ENCODE results near the gene SLC9A3.

Gene SLC9A3

DNA sequence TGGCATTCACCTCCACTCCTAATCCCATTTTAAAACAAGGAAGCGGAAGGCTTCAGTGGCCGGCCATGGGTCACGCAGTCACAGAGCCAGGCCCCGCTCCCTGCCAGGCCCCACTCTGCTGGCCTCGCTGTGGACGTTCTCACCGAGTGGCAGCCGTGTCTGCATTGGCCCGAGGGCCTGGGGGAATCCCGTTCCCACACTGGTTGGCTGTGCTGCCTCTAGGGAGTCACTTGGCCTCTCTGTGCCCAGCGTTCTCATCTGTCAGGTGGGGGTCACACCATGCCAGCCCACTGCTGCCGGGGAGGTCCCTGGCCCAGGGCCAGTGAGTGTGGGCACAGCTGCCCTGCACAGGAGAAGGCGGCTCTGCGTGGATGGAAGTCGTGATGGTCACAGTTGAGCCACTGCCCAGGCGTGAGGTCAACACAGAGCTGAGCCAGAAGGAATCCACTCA, 13.4 kb upstream of the SLC9A3 start:
- no peak overlapping the region for H3K27ac ChIP-seq
- no peak for TF ChIP-seq ZFX (IDR thresholded peaks at IDR 0.05)

DNA sequence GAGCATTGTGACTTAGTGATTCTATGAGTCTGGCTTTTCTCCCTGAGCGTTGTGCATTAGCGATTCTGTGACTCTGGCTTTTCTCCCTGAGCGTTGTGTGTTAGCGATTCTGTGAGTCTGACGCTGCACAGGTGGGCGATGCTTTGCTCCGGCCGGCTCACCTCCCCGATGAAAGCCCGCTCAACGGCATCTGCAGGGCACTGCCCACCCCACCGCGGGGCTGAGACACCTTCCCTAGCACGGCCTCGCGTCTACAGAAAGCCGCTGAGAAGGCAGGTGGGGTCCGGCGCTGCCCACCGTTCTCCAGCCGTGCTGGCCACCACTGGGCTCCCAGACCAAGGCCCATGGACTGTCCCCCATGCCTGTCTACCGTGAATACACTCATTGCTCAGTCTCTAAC, 12.8 kb upstream of the SLC9A3 start:
- TF ChIP-seq, protein P1, sequence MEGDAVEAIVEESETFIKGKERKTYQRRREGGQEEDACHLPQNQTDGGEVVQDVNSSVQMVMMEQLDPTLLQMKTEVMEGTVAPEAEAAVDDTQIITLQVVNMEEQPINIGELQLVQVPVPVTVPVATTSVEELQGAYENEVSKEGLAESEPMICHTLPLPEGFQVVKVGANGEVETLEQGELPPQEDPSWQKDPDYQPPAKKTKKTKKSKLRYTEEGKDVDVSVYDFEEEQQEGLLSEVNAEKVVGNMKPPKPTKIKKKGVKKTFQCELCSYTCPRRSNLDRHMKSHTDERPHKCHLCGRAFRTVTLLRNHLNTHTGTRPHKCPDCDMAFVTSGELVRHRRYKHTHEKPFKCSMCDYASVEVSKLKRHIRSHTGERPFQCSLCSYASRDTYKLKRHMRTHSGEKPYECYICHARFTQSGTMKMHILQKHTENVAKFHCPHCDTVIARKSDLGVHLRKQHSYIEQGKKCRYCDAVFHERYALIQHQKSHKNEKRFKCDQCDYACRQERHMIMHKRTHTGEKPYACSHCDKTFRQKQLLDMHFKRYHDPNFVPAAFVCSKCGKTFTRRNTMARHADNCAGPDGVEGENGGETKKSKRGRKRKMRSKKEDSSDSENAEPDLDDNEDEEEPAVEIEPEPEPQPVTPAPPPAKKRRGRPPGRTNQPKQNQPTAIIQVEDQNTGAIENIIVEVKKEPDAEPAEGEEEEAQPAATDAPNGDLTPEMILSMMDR (conservative IDR thresholded peaks at IDR 0.05): no peak
- no peak for TF ChIP-seq ZFX (IDR thresholded peaks at IDR 0.05)
- no peak overlapping the region for H3K27ac ChIP-seq

DNA sequence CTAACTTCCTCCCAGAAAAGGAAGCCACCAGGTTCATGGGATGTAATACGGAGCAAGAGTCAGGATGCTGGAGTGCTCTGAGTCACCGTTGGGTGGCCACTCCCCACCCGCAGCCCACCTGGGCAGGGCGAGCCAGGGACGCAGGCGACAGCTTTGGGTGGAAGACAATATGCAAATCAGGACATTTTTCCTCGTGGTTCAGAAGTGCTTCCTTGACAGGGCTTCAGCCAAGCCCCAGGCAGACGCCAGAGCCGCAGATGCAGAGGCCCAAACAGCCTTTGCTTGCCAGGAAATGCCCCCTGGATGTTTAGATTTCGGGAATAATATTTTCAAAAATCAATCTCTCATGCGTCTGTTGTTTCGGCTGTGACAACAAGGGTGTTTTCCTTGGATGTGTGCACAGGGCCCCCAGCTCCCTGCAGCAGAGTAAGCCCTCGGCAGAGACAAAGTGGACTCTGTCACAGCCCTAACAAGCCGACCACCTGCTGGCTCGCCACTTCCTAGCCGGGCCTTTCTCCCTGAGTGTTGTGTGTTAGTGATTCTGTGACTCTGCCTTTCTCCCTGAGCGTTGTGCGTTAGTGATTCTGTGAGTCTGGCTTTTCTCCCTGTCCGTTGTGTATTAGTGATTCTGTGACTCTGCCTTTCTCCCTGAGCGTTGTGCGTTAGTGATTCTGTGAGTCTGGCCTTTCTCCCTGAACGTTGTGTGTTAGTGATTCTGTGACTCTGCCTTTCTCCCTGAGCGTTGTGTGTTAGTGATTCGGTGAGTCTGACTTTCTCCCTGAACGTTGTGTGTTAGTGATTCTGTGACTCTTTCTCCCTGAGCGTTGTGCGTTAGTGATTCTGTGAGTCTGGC, 11.8 kb upstream of the SLC9A3 start:
- TF ChIP-seq, protein P1 (conservative IDR thresholded peaks at IDR 0.05): no peak
- TF ChIP-seq ZFX (IDR thresholded peaks at IDR 0.05): no peak
- H3K27ac ChIP-seq: no peak overlapping the region

GRCh38 chr5:534743-535671, 10.8 kb upstream of the SLC9A3 start:
- TF ChIP-seq, protein P1 (conservative IDR thresholded peaks at IDR 0.05): no peak
- no peak for TF ChIP-seq ZFX (IDR thresholded peaks at IDR 0.05)
- H3K27ac ChIP-seq: no peak overlapping the region

DNA sequence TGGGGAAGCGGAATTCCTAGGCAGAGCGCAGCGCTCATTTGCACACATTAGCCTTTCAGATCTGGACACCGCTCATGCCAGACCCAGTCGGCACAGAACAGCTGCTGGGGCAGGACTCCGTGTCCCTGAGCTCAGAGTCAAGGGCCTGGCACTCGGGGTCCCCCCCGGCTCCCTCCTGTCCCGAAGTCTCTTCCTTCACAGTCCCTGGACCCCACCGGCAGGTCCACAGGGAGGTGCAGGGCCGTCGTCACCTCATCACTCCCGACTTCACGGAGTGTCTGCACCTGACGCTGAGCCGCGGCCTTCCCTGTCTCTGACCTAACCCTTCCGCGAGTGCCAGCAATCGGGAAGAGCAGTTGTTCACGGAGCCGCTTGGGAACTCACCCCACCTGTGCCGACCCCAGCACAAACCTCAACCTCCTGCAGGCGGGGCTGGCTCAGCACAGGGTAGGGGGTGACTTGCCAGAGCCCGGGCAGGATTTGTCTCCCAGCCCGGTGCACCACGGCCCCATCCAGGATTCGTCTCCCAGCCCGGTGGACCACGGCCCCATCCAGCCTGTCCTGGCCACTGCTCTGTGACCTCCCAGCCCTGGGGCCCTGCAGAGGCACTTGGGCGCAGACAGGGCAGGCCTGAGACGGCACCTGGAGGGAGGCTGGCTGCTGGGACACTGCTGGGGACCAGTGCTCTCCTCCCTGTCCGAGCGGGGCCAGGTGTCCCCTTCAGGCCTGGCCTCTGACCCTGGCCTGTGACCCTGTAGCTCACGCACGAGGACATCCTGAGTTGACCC, 9.9 kb upstream of the SLC9A3 start:
- H3K27ac ChIP-seq: no peak overlapping the region
- TF ChIP-seq ZFX (IDR thresholded peaks at IDR 0.05): no peak
- TF ChIP-seq, protein P1 (conservative IDR thresholded peaks at IDR 0.05): no peak

GRCh38 chr5:533243-533954, 9.2 kb upstream of the SLC9A3 start:
- no peak for TF ChIP-seq ZFX (IDR thresholded peaks at IDR 0.05)
- TF ChIP-seq, protein P1 (conservative IDR thresholded peaks at IDR 0.05): no peak
- H3K27ac ChIP-seq: no peak overlapping the region

Data from C4-2B (cell line).